Loucy (cell line): ENCODE data around the gene FGF22.

Experiments
- CTCF ChIP-seq: fragments of 200-600 bp; sonication (generic); conservative IDR thresholded peaks from 2 replicates; pipeline ENCODE4 v1.5.1; 2014; ENCODE audit warnings: mild to moderate bottlenecking, antibody characterized with exemption, low read length
- EZH2phosphoT487 ChIP-seq: fragments of 200-600 bp; IDR thresholded peaks from 2 replicates; pipeline ENCODE4 v1.6.1; 2018; ENCODE audit warnings: antibody characterized with exemption, mild to moderate bottlenecking, moderate library complexity, borderline replicate concordance

- TF ChIP-seq EZH2phosphoT487 (no peak), CTCF (no peak)
These were observed 24.0 kb downstream of the FGF22 start for GRCh38 chr19:663682-664117.
